ENCODE data around the gene MAGI3.
"Not testable (repeated sequence)": the region's sequence is repeated elsewhere in the genome, so short reads cannot be mapped to it uniquely, and the experiment has no call there.

The MAGI3 gene

DNA sequence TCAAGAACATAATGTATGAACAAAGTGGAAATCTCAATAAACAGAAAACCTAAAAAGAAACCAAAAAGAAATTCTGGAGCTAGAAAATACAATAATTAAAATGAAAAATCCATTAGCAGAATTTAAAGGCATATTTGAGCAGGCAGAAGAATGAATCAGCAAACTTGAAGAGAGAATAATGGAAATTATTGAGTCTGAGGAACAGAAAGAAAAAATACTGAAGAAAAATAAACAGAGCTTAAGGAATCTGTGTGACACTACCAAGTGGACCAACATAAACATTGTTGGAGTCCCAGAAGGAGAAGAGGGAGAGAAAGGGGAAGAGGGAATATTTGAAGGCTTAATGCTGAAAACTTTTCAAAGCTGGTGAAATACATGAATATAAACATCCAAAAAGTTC lies 54.5 kb downstream of the MAGI3 start:
- no peak for DNase-seq

GRCh38 chr1:113451710-113452109 lies 61.4 kb downstream of the MAGI3 start:
- DNase-seq: no peak

More for the DNA sequence above, 54.5 kb downstream of the MAGI3 start:
- TF ChIP-seq POLR2A (IDR thresholded peaks at IDR 0.05; ENCODE audit: low read length) (no peak), GATA1 (IDR thresholded peaks at IDR 0.05; ENCODE audit: low read depth, low read length) (no peak)

DNA sequence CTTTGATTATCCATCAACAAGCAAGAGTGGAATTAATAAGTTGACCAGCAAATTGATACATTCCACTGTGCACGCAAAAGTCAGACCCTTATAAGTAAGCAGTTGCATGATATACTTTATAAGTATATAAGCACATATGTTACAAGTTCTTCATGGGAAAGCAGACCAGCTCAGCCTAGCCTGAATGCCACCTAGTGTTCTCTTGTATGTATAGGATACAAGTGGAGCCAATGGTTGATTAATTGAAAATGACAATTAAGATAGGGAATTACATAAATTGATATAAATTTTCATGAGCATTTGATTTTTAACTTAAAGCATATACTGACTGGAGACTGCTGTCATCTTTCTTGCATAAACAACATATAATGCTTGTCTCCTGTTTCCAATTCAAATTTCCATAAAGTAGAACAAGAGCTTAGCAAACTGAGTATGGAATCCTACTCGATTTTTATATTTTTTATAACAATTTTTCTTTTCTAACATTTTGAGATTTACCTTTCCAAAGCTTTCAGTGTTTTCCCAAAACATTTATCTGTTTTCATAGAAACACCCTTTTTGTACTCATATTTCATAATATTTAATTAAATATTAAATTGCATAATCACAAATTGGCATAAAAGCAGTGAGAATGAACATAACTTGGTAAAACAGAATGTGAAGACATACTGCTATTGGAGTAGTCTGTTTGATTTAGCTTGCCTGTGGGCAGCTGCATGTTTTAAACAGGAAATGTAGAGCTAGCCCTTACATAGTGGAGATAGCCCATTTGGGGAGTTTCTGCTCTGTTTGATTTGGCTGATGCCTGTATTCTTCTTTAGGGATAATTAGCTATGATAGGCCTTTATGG lies 62.8 kb downstream of the MAGI3 start:
- DNase-seq: peak; percentile 62 to 67
- TF ChIP-seq POLR2A (IDR thresholded peaks at IDR 0.05; ENCODE audit: low read length) (no peak), GATA1 (IDR thresholded peaks at IDR 0.05; ENCODE audit: low read depth, low read length) (no peak)

More at GRCh38 chr1:113451710-113452109, 61.4 kb downstream of the MAGI3 start:
- TF ChIP-seq GATA1 (IDR thresholded peaks at IDR 0.05; ENCODE audit: low read depth, low read length) (no peak), POLR2A (IDR thresholded peaks at IDR 0.05; ENCODE audit: low read length) (no peak)

DNA sequence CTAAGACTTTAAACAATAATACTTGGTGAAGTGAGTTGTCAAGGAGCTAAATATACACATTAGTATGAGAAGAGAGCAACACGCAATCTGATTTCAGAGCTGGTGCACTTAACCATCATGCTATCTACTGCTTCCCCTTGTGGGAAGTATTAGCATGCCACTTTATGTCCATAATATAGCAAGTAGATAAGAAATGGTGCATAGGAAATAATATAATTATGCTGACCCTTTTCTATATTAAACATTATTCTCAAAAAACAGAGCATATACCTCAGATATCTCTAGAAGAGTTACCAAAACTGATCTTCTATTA lies 63.4 kb downstream of the MAGI3 start:
- DNase-seq: peak in 1 of 2 experiments; percentile 6
- TF ChIP-seq GATA1 (IDR thresholded peaks at IDR 0.05; ENCODE audit: low read depth, low read length) (no peak), POLR2A (IDR thresholded peaks at IDR 0.05; ENCODE audit: low read length) (no peak)

DNA sequence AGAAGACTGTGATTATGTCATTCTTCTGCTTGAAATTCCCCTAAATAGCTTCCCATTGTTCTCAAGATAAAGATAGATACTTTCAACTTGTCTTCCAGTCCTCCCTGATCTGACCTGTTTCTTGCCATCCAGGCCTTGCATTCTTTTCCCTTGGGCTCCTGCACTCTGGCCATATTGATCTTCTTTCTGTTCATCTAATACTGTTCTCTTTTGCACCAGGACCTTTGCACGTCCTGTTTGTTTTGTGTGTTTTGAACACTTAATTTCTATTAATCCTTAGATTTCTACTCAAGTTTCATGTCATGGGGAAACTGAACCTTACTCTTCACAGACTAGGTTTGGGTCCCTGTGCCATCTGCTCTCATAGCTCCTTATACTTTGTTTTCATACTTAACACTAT lies 65.1 kb downstream of the MAGI3 start:
- TF ChIP-seq POLR2A (IDR thresholded peaks at IDR 0.05; ENCODE audit: low read length) (no peak), GATA1 (IDR thresholded peaks at IDR 0.05; ENCODE audit: low read depth, low read length) (no peak)
- no peak for DNase-seq

GRCh38 chr1:113456967-113457366 lies 66.7 kb downstream of the MAGI3 start:
- DNase-seq: peak; percentile 7 to 29
- TF ChIP-seq GATA1 (IDR thresholded peaks at IDR 0.05; ENCODE audit: low read depth, low read length): no peak
- no peak for TF ChIP-seq POLR2A (IDR thresholded peaks at IDR 0.05; ENCODE audit: low read length)

- DNase-seq: no peak
- TF ChIP-seq GATA1 (IDR thresholded peaks at IDR 0.05; ENCODE audit: low read depth, low read length) (no peak), POLR2A (IDR thresholded peaks at IDR 0.05; ENCODE audit: low read length) (no peak)
These were observed 69.0 kb downstream of the MAGI3 start for GRCh38 chr1:113459279-113459678.

DNA sequence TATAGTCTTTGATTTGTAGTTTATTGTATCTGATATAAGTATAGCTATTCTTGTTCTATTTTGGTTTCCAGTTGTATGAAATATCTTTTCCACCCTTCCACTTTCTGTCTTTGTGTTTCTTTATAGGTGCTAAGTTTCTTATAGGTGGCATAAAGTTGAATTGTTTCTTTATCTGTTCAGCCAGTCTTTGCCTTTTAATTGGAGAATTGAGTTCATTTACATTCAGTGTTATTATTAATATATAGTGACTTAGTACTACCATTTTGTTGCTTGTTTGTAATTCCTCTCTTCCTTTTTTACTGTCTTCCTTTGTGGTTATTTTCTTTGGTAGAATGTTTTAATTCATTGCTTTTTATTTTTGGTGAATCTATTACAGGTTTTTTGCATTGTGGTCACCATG lies 77.7 kb downstream of the MAGI3 start:
- no peak for TF ChIP-seq GATA1 (IDR thresholded peaks at IDR 0.05; ENCODE audit: low read depth, low read length)
- TF ChIP-seq POLR2A (IDR thresholded peaks at IDR 0.05; ENCODE audit: low read length): no peak
- DNase-seq: no peak

DNA sequence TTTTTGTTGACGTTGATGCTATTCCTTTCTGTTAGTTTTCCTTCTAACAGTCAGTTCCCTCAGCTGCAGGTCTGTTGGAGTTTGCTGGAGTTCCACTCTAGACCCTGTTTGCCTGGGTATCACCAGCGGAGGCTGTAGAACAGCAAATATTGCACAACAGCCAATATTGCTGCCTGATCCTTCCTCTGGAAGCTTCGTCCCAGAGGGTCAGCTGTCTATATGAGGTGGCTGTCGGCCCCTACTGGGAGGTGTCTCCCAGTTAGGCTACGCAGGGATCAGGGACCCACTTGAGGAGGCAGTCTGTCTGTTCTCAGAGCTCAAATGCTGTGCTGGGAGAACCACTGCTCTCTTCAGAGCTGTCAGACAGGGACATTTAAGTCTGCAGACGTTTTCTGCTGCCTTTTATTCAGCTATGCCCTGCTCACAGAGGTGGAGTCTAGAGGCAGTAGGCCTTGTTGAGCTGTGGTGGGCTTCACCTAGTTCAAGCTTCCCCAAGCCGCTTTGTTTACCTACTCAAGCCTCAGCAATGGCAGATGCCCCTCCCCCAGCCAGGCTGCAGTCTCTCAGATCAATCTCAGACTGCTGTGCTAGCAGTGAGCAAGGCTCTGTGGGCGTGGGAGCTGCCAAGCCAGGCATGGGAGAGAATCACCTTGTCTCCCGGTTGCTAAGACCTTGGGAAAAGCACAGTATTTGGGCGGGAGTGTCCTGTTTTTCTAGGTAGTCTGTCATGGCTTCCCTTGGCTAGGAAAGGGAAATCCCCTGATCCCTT lies 88.3 kb downstream of the MAGI3 start:
- DNase-seq: not testable (repeated sequence)

- TF ChIP-seq POLR2A (IDR thresholded peaks at IDR 0.05; ENCODE audit: low read length) (no peak), GATA1 (IDR thresholded peaks at IDR 0.05; ENCODE audit: low read depth, low read length) (no peak)
- DNase-seq: peak in 1 of 2 experiments; percentile 1
These were observed 89.7 kb downstream of the MAGI3 start for GRCh38 chr1:113479713-113480676.

DNA sequence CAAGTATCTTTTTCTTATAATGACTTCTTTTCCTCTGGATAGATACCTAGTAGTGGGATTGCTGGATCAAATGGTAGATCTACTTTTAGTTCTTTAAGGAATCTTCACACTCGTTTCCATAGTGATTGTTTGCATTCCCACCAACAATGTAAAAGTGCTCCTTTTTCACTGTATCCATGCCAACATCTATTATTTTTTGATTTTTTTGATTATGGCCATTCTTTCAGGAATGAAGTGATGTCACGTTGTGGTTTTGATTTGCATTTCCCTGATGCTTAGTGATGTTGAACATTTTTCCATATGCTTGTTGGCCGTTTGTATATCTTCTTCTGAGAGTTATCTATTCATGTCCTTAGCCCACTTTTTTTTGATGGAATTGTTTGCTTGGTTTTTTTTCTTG lies 94.8 kb downstream of the MAGI3 start:
- DNase-seq: not testable (repeated sequence)

DNA sequence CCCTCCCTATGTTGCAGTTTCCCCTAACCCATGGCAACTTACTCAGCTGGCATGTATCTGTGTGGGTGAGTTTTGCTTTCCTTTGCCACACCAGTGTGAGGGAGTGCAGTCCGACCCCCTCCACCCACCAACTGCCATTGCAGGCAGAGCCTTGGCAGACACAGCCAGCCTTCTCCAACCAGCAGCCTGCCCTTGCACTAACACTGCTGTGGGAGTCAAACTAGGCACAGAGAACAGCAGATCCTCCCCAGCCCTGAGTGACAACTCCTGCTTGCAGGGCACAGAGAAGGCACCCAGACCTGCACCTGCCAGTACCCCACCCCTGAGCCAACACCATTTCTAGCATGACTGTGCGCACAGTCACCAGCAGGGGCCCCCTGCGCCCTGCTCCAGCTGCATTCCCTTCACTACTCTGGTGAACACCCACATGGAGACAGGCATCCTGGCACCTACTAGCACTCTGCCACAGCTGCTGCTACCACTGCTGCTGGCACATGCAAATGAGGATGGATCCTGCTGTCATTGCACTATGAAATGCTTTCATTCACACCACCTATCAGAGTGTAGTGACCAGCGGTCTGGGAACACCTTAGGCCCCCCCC lies 98.4 kb downstream of the MAGI3 start:
- no peak for DNase-seq
- TF ChIP-seq GATA1 (IDR thresholded peaks at IDR 0.05; ENCODE audit: low read depth, low read length): no peak
- no peak for TF ChIP-seq POLR2A (IDR thresholded peaks at IDR 0.05; ENCODE audit: low read length)

DNA sequence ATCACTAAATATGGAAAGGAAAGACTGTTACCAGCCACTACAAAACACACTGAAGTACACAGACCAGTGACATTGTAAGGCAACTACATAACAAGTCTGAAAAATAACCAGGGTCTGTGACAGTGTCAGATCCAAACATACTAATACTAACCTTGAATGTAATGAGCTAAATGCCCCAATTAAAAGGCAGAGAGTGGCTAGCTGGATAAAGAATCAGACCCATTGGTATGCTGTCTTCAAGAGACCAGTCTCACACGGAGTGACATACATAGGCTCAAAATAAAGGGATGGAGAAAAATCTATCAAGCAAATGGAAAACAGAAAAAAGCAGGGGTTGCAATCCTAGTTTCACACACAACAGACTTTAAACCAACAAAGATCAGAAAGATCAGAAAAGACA lies 100.1 kb downstream of the MAGI3 start:
- no peak for DNase-seq
- TF ChIP-seq POLR2A (IDR thresholded peaks at IDR 0.05; ENCODE audit: low read length) (no peak), GATA1 (IDR thresholded peaks at IDR 0.05; ENCODE audit: low read depth, low read length) (no peak)

- TF ChIP-seq POLR2A (IDR thresholded peaks at IDR 0.05; ENCODE audit: low read length) (no peak), GATA1 (IDR thresholded peaks at IDR 0.05; ENCODE audit: low read depth, low read length) (no peak)
- DNase-seq: no peak
These were observed 103.2 kb downstream of the MAGI3 start for GRCh38 chr1:113493533-113493932.

All from erythroblast (primary cell).